GM23338 (cell line): Measurements from ENCODE around the gene IGDCC3.

Source experiments
- CREB1 ChIP-seq: fragments of 250-450 bp; sonication (Bioruptor Pico); IDR thresholded peaks from 2 replicates; pipeline ENCODE4 v1.5.0; 2020; ENCODE audit warnings: low read depth, mild to moderate bottlenecking, moderate library complexity
- CTCF ChIP-seq, 2 experiments: fragments of 200-600 bp in 1 of 2; sonication (generic) in 1 of 2; conservative IDR thresholded peaks; 2 replicates each; pipeline versions ENCODE4 v1.5.1 to v1.6.1; 2016 to 2017; ENCODE audit warnings: antibody characterized with exemption in 2 of 2, low read depth in 2 of 2, mild to moderate bottlenecking in 2 of 2, moderate library complexity in 1 of 2
- EZH2 ChIP-seq: fragments of 200-600 bp; sonication (generic); IDR thresholded peaks from one replicate; pipeline ENCODE4 v1.8.0; 2017; ENCODE audit warnings: antibody characterized with exemption, mild to moderate bottlenecking, low read depth; ENCODE audit not compliant: unreplicated experiment
- EZH2phosphoT487 ChIP-seq: fragments of 200-600 bp; sonication (generic); IDR thresholded peaks from one replicate; pipeline ENCODE4 v1.8.1; 2018; ENCODE audit warnings: antibody characterized with exemption; ENCODE audit not compliant: unreplicated experiment
- JUNB ChIP-seq: IDR thresholded peaks from one replicate; pipeline ENCODE4 v1.6.1; 2016; ENCODE audit warnings: antibody characterized with exemption; ENCODE audit not compliant: unreplicated experiment
- NANOG ChIP-seq: IDR thresholded peaks from 2 replicates; pipeline ENCODE4 v1.6.1; 2016; ENCODE audit warnings: antibody characterized with exemption, borderline replicate concordance
- POLR2AphosphoS5 ChIP-seq: IDR thresholded peaks from 2 replicates; pipeline ENCODE4 v1.6.1; 2016; ENCODE audit warnings: antibody characterized with exemption, low read depth
- STAT1 ChIP-seq: IDR thresholded peaks from one replicate; pipeline ENCODE4 v1.6.1; 2016; ENCODE audit warnings: antibody characterized with exemption; ENCODE audit not compliant: unreplicated experiment
- ZNF114 ChIP-seq: fragments of 250-450 bp; sonication (Bioruptor Pico); IDR thresholded peaks from 2 replicates; pipeline ENCODE4 v1.5.0; 2020; ENCODE audit warnings: mild to moderate bottlenecking, moderate library complexity
- ZNF331 ChIP-seq: fragments of 250-450 bp; sonication (Bioruptor Pico); IDR thresholded peaks from 2 replicates; pipeline ENCODE4 v1.5.0; 2020; ENCODE audit warnings: low read depth, mild to moderate bottlenecking, moderate library complexity
- TF ChIP-seq, protein P1 (sequence below): IDR thresholded peaks from one replicate; pipeline ENCODE4 v1.6.1; 2018; ENCODE audit warnings: antibody characterized with exemption; ENCODE audit not compliant: unreplicated experiment
- TF ChIP-seq, protein P2 (sequence below): IDR thresholded peaks from 2 replicates; pipeline ENCODE4 v1.6.1; 2016; ENCODE audit warnings: antibody characterized with exemption
- TF ChIP-seq, protein P3 (sequence below): fragments of 250-450 bp; sonication (Bioruptor Pico); IDR thresholded peaks from 2 replicates; pipeline ENCODE4 v1.5.0; 2020; ENCODE audit warnings: mild to moderate bottlenecking, moderate library complexity

- TF ChIP-seq, protein P1, sequence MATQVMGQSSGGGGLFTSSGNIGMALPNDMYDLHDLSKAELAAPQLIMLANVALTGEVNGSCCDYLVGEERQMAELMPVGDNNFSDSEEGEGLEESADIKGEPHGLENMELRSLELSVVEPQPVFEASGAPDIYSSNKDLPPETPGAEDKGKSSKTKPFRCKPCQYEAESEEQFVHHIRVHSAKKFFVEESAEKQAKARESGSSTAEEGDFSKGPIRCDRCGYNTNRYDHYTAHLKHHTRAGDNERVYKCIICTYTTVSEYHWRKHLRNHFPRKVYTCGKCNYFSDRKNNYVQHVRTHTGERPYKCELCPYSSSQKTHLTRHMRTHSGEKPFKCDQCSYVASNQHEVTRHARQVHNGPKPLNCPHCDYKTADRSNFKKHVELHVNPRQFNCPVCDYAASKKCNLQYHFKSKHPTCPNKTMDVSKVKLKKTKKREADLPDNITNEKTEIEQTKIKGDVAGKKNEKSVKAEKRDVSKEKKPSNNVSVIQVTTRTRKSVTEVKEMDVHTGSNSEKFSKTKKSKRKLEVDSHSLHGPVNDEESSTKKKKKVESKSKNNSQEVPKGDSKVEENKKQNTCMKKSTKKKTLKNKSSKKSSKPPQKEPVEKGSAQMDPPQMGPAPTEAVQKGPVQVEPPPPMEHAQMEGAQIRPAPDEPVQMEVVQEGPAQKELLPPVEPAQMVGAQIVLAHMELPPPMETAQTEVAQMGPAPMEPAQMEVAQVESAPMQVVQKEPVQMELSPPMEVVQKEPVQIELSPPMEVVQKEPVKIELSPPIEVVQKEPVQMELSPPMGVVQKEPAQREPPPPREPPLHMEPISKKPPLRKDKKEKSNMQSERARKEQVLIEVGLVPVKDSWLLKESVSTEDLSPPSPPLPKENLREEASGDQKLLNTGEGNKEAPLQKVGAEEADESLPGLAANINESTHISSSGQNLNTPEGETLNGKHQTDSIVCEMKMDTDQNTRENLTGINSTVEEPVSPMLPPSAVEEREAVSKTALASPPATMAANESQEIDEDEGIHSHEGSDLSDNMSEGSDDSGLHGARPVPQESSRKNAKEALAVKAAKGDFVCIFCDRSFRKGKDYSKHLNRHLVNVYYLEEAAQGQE, result no peak
- TF ChIP-seq ZNF331 (CRISPR knock-in tag) (no peak), JUNB (no peak), CTCF (conservative IDR thresholded peaks at IDR 0.05; ENCODE audit: low read depth in 2 of 2) (no peak), CREB1 (no peak), POLR2AphosphoS5 (no peak), EZH2 (no peak), EZH2phosphoT487 (no peak), NANOG (no peak), STAT1 (no peak), ZNF114 (CRISPR knock-in tag) (no peak)
- TF ChIP-seq, protein P2, sequence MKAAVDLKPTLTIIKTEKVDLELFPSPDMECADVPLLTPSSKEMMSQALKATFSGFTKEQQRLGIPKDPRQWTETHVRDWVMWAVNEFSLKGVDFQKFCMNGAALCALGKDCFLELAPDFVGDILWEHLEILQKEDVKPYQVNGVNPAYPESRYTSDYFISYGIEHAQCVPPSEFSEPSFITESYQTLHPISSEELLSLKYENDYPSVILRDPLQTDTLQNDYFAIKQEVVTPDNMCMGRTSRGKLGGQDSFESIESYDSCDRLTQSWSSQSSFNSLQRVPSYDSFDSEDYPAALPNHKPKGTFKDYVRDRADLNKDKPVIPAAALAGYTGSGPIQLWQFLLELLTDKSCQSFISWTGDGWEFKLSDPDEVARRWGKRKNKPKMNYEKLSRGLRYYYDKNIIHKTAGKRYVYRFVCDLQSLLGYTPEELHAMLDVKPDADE, result no peak
- TF ChIP-seq, protein P3, sequence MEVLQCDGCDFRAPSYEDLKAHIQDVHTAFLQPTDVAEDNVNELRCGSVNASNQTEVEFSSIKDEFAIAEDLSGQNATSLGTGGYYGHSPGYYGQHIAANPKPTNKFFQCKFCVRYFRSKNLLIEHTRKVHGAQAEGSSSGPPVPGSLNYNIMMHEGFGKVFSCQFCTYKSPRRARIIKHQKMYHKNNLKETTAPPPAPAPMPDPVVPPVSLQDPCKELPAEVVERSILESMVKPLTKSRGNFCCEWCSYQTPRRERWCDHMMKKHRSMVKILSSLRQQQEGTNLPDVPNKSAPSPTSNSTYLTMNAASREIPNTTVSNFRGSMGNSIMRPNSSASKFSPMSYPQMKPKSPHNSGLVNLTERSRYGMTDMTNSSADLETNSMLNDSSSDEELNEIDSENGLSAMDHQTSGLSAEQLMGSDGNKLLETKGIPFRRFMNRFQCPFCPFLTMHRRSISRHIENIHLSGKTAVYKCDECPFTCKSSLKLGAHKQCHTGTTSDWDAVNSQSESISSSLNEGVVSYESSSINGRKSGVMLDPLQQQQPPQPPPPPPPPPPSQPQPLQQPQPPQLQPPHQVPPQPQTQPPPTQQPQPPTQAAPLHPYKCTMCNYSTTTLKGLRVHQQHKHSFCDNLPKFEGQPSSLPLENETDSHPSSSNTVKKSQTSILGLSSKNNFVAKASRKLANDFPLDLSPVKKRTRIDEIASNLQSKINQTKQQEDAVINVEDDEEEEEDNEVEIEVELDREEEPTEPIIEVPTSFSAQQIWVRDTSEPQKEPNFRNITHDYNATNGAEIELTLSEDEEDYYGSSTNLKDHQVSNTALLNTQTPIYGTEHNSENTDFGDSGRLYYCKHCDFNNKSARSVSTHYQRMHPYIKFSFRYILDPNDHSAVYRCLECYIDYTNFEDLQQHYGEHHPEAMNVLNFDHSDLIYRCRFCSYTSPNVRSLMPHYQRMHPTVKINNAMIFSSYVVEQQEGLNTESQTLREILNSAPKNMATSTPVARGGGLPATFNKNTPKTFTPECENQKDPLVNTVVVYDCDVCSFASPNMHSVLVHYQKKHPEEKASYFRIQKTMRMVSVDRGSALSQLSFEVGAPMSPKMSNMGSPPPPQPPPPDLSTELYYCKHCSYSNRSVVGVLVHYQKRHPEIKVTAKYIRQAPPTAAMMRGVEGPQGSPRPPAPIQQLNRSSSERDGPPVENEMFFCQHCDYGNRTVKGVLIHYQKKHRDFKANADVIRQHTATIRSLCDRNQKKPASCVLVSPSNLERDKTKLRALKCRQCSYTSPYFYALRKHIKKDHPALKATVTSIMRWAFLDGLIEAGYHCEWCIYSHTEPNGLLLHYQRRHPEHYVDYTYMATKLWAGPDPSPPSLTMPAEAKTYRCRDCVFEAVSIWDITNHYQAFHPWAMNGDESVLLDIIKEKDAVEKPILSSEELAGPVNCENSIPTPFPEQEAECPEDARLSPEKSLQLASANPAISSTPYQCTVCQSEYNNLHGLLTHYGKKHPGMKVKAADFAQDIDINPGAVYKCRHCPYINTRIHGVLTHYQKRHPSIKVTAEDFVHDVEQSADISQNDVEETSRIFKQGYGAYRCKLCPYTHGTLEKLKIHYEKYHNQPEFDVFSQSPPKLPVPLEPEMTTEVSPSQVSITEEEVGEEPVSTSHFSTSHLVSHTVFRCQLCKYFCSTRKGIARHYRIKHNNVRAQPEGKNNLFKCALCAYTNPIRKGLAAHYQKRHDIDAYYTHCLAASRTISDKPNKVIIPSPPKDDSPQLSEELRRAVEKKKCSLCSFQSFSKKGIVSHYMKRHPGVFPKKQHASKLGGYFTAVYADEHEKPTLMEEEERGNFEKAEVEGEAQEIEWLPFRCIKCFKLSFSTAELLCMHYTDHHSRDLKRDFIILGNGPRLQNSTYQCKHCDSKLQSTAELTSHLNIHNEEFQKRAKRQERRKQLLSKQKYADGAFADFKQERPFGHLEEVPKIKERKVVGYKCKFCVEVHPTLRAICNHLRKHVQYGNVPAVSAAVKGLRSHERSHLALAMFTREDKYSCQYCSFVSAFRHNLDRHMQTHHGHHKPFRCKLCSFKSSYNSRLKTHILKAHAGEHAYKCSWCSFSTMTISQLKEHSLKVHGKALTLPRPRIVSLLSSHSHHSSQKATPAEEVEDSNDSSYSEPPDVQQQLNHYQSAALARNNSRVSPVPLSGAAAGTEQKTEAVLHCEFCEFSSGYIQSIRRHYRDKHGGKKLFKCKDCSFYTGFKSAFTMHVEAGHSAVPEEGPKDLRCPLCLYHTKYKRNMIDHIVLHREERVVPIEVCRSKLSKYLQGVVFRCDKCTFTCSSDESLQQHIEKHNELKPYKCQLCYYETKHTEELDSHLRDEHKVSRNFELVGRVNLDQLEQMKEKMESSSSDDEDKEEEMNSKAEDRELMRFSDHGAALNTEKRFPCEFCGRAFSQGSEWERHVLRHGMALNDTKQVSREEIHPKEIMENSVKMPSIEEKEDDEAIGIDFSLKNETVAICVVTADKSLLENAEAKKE (CRISPR knock-in tag), result no peak
Observed at GRCh38 chr15:65338366-65338765, 39.4 kb downstream of the IGDCC3 start.
